Hepatocyte (in vitro differentiated cells): ENCODE results near the gene SAMD7.

Experiments used
- CTCF ChIP-seq: fragments of 200-600 bp; sonication (generic); IDR thresholded peaks from 2 replicates; pipeline ENCODE4 v1.5.1; 2016; ENCODE audit warnings: antibody characterized with exemption, mild to moderate bottlenecking; ENCODE audit not compliant: poor library complexity
- EZH2 ChIP-seq: fragments of 200-600 bp; sonication (generic); IDR thresholded peaks from 2 replicates; pipeline ENCODE4 v1.6.1; 2016; ENCODE audit warnings: antibody characterized with exemption, mild to moderate bottlenecking, borderline replicate concordance

- no peak for TF ChIP-seq EZH2
- no peak for TF ChIP-seq CTCF
These were observed 30.7 kb upstream of the SAMD7 start for GRCh38 chr3:169880576-169881250.
